Mammary epithelial cell (primary cell): ENCODE measurements around the gene ZDHHC24.

Experiments
- CTCF ChIP-seq, 2 donors: IDR thresholded peaks in 1 of 2; conservative IDR thresholded peaks in 1 of 2; 2 replicates each; pipeline ENCODE4 v1.5.1; 2011 to 2012; ENCODE audit warnings: inconsistent platforms in 2 of 2, low read length in 2 of 2, mild to moderate bottlenecking in 2 of 2, control low read depth in 1 of 2, low read depth in 1 of 2; ENCODE audit not compliant: insufficient read depth in 1 of 2; ENCODE audit errors: extremely low read depth in 1 of 2
- EZH2 ChIP-seq: IDR thresholded peaks from 2 replicates; pipeline ENCODE4 v1.6.1; 2012; ENCODE audit warnings: low read length, inconsistent platforms, borderline replicate concordance

- TF ChIP-seq CTCF (conservative IDR thresholded peaks at IDR 0.05 in 1 of 2, IDR thresholded peaks at IDR 0.05 in 1 of 2; ENCODE audit: extremely low read depth in 1 of 2, insufficient read depth in 1 of 2, low read depth in 1 of 2, low read length in 2 of 2) (no peak), EZH2 (no peak)
Measured at GRCh38 chr11:66494935-66495334, 50.9 kb downstream of the ZDHHC24 start.
